AG04450 (cell line): ENCODE results near the gene C10orf53. TPM values are rescaled to one million over a fixed set of nuclear protein-coding genes. Genes with fewer than 3 reads are reported as not detected.

Source experiments
- CTCF ChIA-PET: fragments of 300-600, 350-600 bp; formaldehyde crosslinking; extraction: SDS; loops from one replicate; lab custom pipeline; 2022; ENCODE audit warnings: antibody characterized with exemption, inconsistent platforms; lab: Charles Lee
- POLR2A ChIA-PET: fragments of 350-600 bp; formaldehyde crosslinking; extraction: SDS; loops from one replicate; lab custom pipeline; 2021; ENCODE audit warnings: antibody characterized with exemption, inconsistent platforms; lab: Yijun Ruan, JAX
- DNase-seq: peaks from one replicate; pipeline ENCODE4 v3.0.0-alpha.2; 2011; ENCODE audit warnings: low read depth, low spot score
- H3K27ac ChIP-seq: one replicate; pipeline ENCODE4 v1.5.1; 2012; ENCODE audit warnings: low read depth, low read length, control low read depth
- H3K27me3 ChIP-seq: one replicate; pipeline ENCODE4 v1.6.0; 2012; ENCODE audit warnings: low read length; ENCODE audit not compliant: control insufficient read depth, insufficient read depth
- H3K4me3 ChIP-seq: 2 replicates; pipeline ENCODE4 v1.5.1; 2011; ENCODE audit warnings: mild to moderate bottlenecking, low read depth, low read length, control low read depth
- H3K9me3 ChIP-seq: 2 replicates; pipeline ENCODE4 v1.5.1; 2012; ENCODE audit warnings: low read length; ENCODE audit not compliant: control insufficient read depth, insufficient read depth
- polyA plus RNA-seq: library from polyadenylated mRNA; depleted of rRNA; stranded (reverse); fragments of >200 nt; gene quantifications from 2 replicates; pipeline ENCODE4 v1.2.3, GENCODE V29; 2011
- TF ChIP-seq, protein P1 (sequence below): IDR thresholded peaks from 2 replicates; pipeline ENCODE4 v1.5.1; 2011; ENCODE audit warnings: low read depth, low read length, control low read depth, inconsistent platforms

The C10orf53 gene
- polyA plus RNA-seq, 1 experiment = not detected

DNA sequence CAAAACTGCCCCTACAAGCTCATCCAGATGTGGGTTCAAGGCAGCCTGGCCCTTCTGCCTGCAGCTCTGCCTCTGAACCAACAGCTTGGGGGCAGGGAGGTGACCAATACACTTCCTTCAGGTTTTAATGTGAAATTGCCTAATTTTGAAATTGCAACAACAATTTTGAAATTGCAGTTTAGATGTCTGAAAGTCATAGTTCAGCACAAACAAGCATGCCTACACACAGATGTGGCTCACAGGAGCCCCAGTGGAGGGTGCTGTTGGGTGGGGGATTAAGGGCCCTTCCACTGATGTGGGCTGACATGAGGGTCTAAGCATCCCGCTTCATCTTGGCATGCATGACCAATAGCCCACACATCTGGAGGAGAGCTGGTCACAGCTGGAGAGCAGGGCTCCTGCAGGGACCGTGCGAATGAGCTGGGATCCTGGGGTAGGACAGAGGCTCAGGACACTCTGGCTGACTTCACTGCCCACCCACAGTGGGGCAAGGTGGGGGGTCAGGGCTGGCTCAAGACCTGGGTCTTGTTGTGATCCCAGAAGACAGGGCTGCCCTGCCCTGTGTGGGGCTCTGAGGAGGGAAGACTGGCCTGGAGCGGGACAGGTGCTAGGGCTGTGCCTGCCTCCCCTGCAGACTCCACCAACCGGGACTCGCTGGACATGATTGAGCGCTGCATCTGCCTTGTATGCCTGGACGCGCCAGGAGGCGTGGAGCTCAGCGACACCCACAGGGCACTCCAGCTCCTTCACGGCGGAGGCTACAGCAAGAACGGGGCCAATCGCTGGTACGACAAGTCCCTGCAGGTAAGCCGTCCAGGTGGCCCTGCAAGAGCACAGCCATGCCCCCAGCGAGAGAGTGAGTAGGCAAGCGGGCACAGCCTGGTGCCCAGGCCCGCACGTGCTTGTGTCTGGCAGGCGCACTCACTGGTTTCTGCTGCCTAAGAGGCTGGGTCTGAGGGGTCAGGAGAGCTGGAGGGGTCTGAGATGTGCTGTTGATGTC is 33.3 kb upstream of the C10orf53 start:
- POLR2A ChIA-PET = no interaction called here
- no peak for DNase-seq
- no peak overlapping the region for H3K27ac ChIP-seq
- no peak overlapping the region for H3K4me3 ChIP-seq
- TF ChIP-seq, protein P1, sequence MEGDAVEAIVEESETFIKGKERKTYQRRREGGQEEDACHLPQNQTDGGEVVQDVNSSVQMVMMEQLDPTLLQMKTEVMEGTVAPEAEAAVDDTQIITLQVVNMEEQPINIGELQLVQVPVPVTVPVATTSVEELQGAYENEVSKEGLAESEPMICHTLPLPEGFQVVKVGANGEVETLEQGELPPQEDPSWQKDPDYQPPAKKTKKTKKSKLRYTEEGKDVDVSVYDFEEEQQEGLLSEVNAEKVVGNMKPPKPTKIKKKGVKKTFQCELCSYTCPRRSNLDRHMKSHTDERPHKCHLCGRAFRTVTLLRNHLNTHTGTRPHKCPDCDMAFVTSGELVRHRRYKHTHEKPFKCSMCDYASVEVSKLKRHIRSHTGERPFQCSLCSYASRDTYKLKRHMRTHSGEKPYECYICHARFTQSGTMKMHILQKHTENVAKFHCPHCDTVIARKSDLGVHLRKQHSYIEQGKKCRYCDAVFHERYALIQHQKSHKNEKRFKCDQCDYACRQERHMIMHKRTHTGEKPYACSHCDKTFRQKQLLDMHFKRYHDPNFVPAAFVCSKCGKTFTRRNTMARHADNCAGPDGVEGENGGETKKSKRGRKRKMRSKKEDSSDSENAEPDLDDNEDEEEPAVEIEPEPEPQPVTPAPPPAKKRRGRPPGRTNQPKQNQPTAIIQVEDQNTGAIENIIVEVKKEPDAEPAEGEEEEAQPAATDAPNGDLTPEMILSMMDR = no peak
- CTCF ChIA-PET = no interaction called here
- H3K9me3 ChIP-seq = no peaks in the 10 kb centered on the region; the same call in 1 of the 2 replicates
- peaks cover 3% of the 10 kb centered on the region for H3K27me3 ChIP-seq

DNA sequence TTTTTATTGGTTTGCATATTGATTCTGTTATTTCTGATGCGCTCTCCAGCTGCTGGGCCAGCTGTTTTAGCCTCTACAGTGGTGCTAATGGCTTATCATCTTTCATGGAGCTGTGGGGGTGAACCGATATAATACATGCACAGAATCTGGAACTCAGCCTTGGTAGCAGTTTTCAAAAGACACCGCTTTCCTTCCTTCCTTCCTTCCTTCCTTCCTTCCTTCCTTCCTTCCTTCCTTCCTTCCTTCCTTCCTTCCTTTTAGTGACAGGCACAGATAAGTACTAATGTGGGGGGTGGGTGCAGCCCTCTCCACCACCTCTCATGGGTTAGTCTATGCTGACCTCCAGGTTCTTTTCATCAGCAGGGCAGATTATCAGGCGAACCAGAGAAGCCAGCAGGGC is 31.9 kb upstream of the C10orf53 start:
- ChIA-PET CTCF (no interaction called here), POLR2A (no interaction called here)
- H3K4me3 ChIP-seq = no peak overlapping the region
- H3K9me3 ChIP-seq = no peaks in the 10 kb centered on the region; the same call in 1 of the 2 replicates
- H3K27me3 ChIP-seq = peaks cover under 1% of the 10 kb centered on the region
- no peak for DNase-seq
- H3K27ac ChIP-seq = no peak overlapping the region
- TF ChIP-seq, protein P1 = no peak

DNA sequence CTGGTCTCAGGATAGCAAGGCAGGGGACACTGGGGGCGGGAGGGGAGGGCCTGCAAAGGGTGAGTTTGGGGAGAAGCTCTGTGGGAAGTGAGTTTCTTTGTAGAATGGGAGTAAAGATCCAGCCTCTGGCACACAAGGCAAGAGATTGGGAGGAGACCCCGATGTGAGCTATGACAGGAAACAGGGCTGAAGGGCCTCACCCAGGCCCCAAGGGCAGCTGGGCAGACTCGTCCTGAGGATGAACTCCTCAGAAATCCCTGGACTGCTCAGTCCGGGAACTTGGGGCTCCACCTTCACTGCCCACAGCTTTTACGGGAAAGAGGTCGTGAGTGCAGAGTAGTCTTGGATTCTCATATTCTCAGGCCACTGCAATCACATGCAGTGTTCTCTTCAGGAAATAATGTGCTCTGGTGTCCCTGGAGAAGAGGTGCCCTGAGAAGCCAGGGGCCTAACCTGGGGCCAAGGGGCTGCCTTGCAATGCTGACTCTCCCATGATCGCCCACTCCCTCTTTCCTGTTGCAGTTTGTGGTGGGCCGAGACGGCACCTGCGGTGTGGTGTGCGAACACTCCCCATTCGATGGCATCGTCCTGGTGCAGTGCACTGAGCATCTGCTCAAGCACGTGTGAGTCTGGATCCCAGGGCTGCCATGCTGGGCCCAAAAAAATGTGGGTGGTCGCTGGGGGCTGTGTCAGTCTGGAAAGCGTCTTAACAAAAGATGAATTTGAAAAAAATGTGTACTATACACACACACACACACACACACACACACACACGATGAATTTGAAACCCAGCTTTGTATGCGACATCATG is 31.3 kb upstream of the C10orf53 start:
- no peak overlapping the region for H3K4me3 ChIP-seq
- ChIA-PET POLR2A (no interaction called here), CTCF (no interaction called here)
- no peaks in the 10 kb centered on the region; the same call in 1 of the 2 replicates for H3K9me3 ChIP-seq
- no peaks in the 10 kb centered on the region for H3K27me3 ChIP-seq
- no peak overlapping the region for H3K27ac ChIP-seq
- TF ChIP-seq, protein P1 = no peak
- no peak for DNase-seq

DNA sequence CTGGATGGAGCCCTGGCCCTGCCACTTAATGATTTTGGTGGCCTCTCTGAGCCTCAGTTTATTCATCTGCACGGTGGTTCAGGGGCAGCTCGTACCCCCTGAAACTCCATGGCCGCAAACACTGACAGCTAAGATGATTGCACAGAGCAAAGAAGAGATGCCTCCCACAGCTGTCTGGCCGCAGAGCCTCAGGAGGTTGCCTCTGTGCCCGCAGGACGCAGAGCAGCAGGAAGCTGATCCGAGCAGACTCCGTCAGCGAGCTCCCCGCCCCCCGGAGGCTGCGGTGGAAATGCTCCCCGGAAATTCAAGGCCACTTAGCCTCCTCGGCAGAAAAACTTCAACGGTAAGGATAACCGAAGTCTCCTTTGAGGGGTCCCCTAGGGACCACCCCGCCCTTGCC is 30.2 kb upstream of the C10orf53 start:
- ChIA-PET CTCF (no interaction called here), POLR2A (no interaction called here)
- Histone ChIP-seq H3K27me3 (peaks cover 2% of the 10 kb centered on the region), H3K9me3 (no peaks in the 10 kb centered on the region; the same call in 1 of the 2 replicates), H3K4me3 (no peak overlapping the region), H3K27ac (no peak overlapping the region)
- DNase-seq = no peak
- TF ChIP-seq, protein P1 = no peak
